Breast epithelium (tissue), 3 donors: Measurements from ENCODE around the gene RPS5.

Experiments
- POLR2A ChIP-seq: fragments of 450-650 bp; IDR thresholded peaks from one replicate; pipeline ENCODE4 v1.6.1; 2016; ENCODE audit warnings: antibody characterized with exemption, mild to moderate bottlenecking, moderate library complexity
- POLR2AphosphoS5 ChIP-seq, 3 donors: sonication (generic); formaldehyde crosslinking; IDR thresholded peaks; one replicate each; pipeline ENCODE4 v1.6.1; 2017; ENCODE audit warnings: antibody characterized with exemption in 3 of 3
- TF ChIP-seq, protein P1 (sequence below), 3 donors: fragments of 450-650 bp; IDR thresholded peaks; one replicate each; pipeline ENCODE4 v1.5.1; 2016 to 2017; ENCODE audit warnings: antibody characterized with exemption in 3 of 3, mild to moderate bottlenecking in 3 of 3, moderate library complexity in 3 of 3

- TF ChIP-seq, protein P1, sequence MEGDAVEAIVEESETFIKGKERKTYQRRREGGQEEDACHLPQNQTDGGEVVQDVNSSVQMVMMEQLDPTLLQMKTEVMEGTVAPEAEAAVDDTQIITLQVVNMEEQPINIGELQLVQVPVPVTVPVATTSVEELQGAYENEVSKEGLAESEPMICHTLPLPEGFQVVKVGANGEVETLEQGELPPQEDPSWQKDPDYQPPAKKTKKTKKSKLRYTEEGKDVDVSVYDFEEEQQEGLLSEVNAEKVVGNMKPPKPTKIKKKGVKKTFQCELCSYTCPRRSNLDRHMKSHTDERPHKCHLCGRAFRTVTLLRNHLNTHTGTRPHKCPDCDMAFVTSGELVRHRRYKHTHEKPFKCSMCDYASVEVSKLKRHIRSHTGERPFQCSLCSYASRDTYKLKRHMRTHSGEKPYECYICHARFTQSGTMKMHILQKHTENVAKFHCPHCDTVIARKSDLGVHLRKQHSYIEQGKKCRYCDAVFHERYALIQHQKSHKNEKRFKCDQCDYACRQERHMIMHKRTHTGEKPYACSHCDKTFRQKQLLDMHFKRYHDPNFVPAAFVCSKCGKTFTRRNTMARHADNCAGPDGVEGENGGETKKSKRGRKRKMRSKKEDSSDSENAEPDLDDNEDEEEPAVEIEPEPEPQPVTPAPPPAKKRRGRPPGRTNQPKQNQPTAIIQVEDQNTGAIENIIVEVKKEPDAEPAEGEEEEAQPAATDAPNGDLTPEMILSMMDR (IDR thresholded peaks at IDR 0.05): no peak
- TF ChIP-seq POLR2AphosphoS5 (IDR thresholded peaks at IDR 0.05) (no peak), POLR2A (no peak)
These were observed 37.5 kb upstream of the RPS5 start for GRCh38 chr19:58349590-58349989.
